K562 (cell line): ENCODE measurements around the gene EFNA1. TPM values are rescaled to one million over a fixed set of nuclear protein-coding genes. Genes with fewer than 3 reads are reported as not detected.

Experiments used
- CTCFL ChIP-seq: IDR thresholded peaks from 2 replicates; pipeline ENCODE4 v1.6.1; 2011; ENCODE audit warnings: borderline replicate concordance, low read depth, mild to moderate bottlenecking, moderate library complexity, low read length; ENCODE audit not compliant: insufficient read depth, poor library complexity, severe bottlenecking
- E2F5 ChIP-seq: sonication (generic); formaldehyde crosslinking; IDR thresholded peaks from 2 replicates; pipeline ENCODE4 v1.8.0; 2022; ENCODE audit warnings: mild to moderate bottlenecking, missing genetic modification reagents
- ELF2 ChIP-seq: fragments of 250-450 bp; sonication (Bioruptor Pico); IDR thresholded peaks from 2 replicates; pipeline ENCODE4 v1.5.0; 2021; ENCODE audit warnings: mild to moderate bottlenecking
- ETS1 ChIP-seq: conservative IDR thresholded peaks from 2 replicates; pipeline ENCODE4 v1.6.1; 2011; ENCODE audit warnings: low read depth, mild to moderate bottlenecking, low read length; ENCODE audit not compliant: control insufficient read depth
- FOXA3 ChIP-seq, 2 experiments: fragments of 450-650 bp in 1 of 2; sonication (generic) in 1 of 2; formaldehyde crosslinking; IDR thresholded peaks in 1 of 2; conservative IDR thresholded peaks in 1 of 2; 2 replicates each; pipeline versions ENCODE4 v1.4.0 to v1.8.0; 2020 to 2022; ENCODE audit warnings: mild to moderate bottlenecking in 2 of 2, missing genetic modification reagents in 1 of 2
- GABPB1 ChIP-seq: sonication (generic); formaldehyde crosslinking; IDR thresholded peaks from 2 replicates; pipeline ENCODE4 v1.8.0; 2022; ENCODE audit warnings: mild to moderate bottlenecking, missing genetic modification reagents
- GATAD2A ChIP-seq: fragments of 450-650 bp; IDR thresholded peaks from 2 replicates; pipeline ENCODE4 v1.6.1; 2017
- KHSRP ChIP-seq: fragments of 450-650 bp; IDR thresholded peaks from 2 replicates; pipeline ENCODE4 v1.6.1; 2017
- MAX ChIP-seq: sonication (generic); formaldehyde crosslinking; IDR thresholded peaks from 2 replicates; pipeline ENCODE4 v1.9.0; 2022; ENCODE audit warnings: mild to moderate bottlenecking, missing genetic modification reagents
- MED1 ChIP-seq: sonication (generic); formaldehyde crosslinking; IDR thresholded peaks from 2 replicates; pipeline ENCODE4 v1.8.1; 2023; ENCODE audit warnings: missing genetic modification reagents, borderline replicate concordance
- NFIC ChIP-seq: fragments of 450-650 bp; IDR thresholded peaks from 2 replicates; pipeline ENCODE4 v1.6.1; 2017; ENCODE audit warnings: mild to moderate bottlenecking, inconsistent platforms
- PATZ1 ChIP-seq: fragments of 250-450 bp; sonication (Bioruptor Pico); IDR thresholded peaks from 2 replicates; pipeline ENCODE4 v1.5.0; 2020; ENCODE audit warnings: mild to moderate bottlenecking, borderline replicate concordance
- RUNX1 ChIP-seq: sonication (generic); IDR thresholded peaks from 2 replicates; pipeline ENCODE4 v1.6.1; 2016; ENCODE audit warnings: antibody characterized with exemption, low read depth
- ZBED1 ChIP-seq: IDR thresholded peaks from 2 replicates; pipeline ENCODE4 v1.6.1; 2014
- ZNF584 ChIP-seq: fragments of 200-800 bp; sonication (Bioruptor generic); IDR thresholded peaks from 2 replicates; pipeline ENCODE4 v1.6.1; 2016; ENCODE audit warnings: low read depth, mild to moderate bottlenecking, missing genetic modification characterization, missing compliant biosample characterization
- polyA plus RNA-seq, 8 experiments: library from polyadenylated mRNA; depleted of rRNA in 4 of 8; stranded (reverse) in 5 of 8; unstranded in 3 of 8; fragments of >200 nt; fragmentation: Nextera tagmentation in 2 of 8; fragmentation: Illumina TruSeq in 1 of 8; extraction: Ambion mirVana in 2 of 8; extraction: Trizol in 1 of 8; gene quantifications; 2 replicates each; pipeline versions ENCODE4 v1.2.1 to v1.2.3, GENCODE V29; 2011 to 2014; ENCODE audit warnings: inconsistent platforms in 1 of 8, missing spikeins in 1 of 8
- total RNA-seq, 7 experiments: library from RNA; depleted of rRNA in 6 of 7; stranded (reverse); fragments of >200 nt in 6 of 7; fragmentation: Illumina TruSeq in 2 of 7; extraction: Trizol in 2 of 7; gene quantifications; 2 replicates each; pipeline versions ENCODE4 v1.2.1 to v1.2.3, GENCODE V29; 2011 to 2021; ENCODE audit warnings: low replicate concordance in 1 of 7

Gene EFNA1
- total and polyA plus RNA-seq, 9 of the 15 experiments (the other 6 are each of a cell fraction or from before 2014, with no cell fraction given) = 2.1 to 9.3 (median 3.0) TPM

- TF ChIP-seq GATAD2A (no peak), NFIC (no peak), CTCFL (peak; percentile 85), RUNX1 (no peak), MAX (CRISPR knock-in tag) (peak; percentile 14; the same call in 1 of the 2 replicates), ETS1 (0 out of 2 replicates have a peak, but pooled peaks have one; percentile 27), ZBED1 (no peak), PATZ1 (CRISPR knock-in tag) (no peak), FOXA3 (CRISPR knock-in tag; conservative IDR thresholded peaks at IDR 0.05 in 1 of 2, IDR thresholded peaks at IDR 0.05 in 1 of 2) (no peak), GABPB1 (CRISPR knock-in tag) (no peak), ELF2 (CRISPR knock-in tag) (no peak), ZNF584 (0 out of 2 replicates have a peak, but pooled peaks have one; percentile 32), MED1 (CRISPR knock-in tag) (no peak), E2F5 (CRISPR knock-in tag) (no peak), KHSRP (no peak)
These were observed 41.4 kb upstream of the EFNA1 start (continued) for GRCh38 chr1:155086128-155086741.
